SW 1271 (cell line): ENCODE results near the gene FAM222A.

ENCODE experiments used
- DNase-seq, 2 experiments: peaks; one replicate each; lab custom pipeline; 2025; lab: John Stamatoyannopoulos, UW

Gene FAM222A

GRCh38 chr12:109725321-109726105 is 11.9 kb downstream of the FAM222A start:
- DNase-seq = no peak

- no peak for DNase-seq
These were observed 12.5 kb downstream of the FAM222A start for GRCh38 chr12:109726106-109726497.

- DNase-seq = no peak
These were observed 12.9 kb downstream of the FAM222A start for GRCh38 chr12:109726511-109727038.

GRCh38 chr12:109727039-109727723 is 13.6 kb downstream of the FAM222A start:
- no peak for DNase-seq

GRCh38 chr12:109727746-109728726 is 14.4 kb downstream of the FAM222A start:
- no peak for DNase-seq

- no peak for DNase-seq
These were observed 15.3 kb downstream of the FAM222A start for GRCh38 chr12:109728921-109729320.

GRCh38 chr12:109729371-109729781 is 15.8 kb downstream of the FAM222A start:
- no peak for DNase-seq

GRCh38 chr12:109729801-109730200 is 16.2 kb downstream of the FAM222A start:
- no peak for DNase-seq

- no peak for DNase-seq
These were observed 16.9 kb downstream of the FAM222A start for GRCh38 chr12:109730306-109731145.

GRCh38 chr12:109731231-109731731 is 17.7 kb downstream of the FAM222A start:
- DNase-seq = no peak

GRCh38 chr12:109731806-109732205 is 18.2 kb downstream of the FAM222A start:
- no peak for DNase-seq

GRCh38 chr12:109732321-109733305 is 19.0 kb downstream of the FAM222A start:
- no peak for DNase-seq

- no peak for DNase-seq
These were observed 20.8 kb downstream of the FAM222A start for GRCh38 chr12:109734219-109735000.

GRCh38 chr12:109735051-109735521 is 21.5 kb downstream of the FAM222A start:
- DNase-seq = no peak

- no peak for DNase-seq
These were observed 22.4 kb downstream of the FAM222A start for GRCh38 chr12:109735825-109736551.

- no peak for DNase-seq
These were observed 23.0 kb downstream of the FAM222A start for GRCh38 chr12:109736552-109737108.

GRCh38 chr12:109737126-109737525 is 23.5 kb downstream of the FAM222A start:
- DNase-seq = no peak

GRCh38 chr12:109737631-109738030 is 24.0 kb downstream of the FAM222A start:
- no peak for DNase-seq
